Nephron progenitor cell (in vitro differentiated cells): ENCODE measurements around the gene CHIC1.
"Not testable (repeated sequence)": the region's sequence is repeated elsewhere in the genome, so short reads cannot be mapped to it uniquely, and the experiment has no call there.

ENCODE experiments used
- DNase-seq: peaks from one replicate; pipeline ENCODE4 v3.0.0; 2021
- H3K27ac Mint-ChIP-seq: 2 replicates; pipeline ENCODE4 v1.8.0; 2021; ENCODE audit warnings: mild to moderate bottlenecking, moderate library complexity, mixed read lengths
- H3K27me3 Mint-ChIP-seq: 2 replicates; pipeline ENCODE4 v1.8.0; 2021; ENCODE audit warnings: mild to moderate bottlenecking, low read depth, mixed read lengths; ENCODE audit not compliant: poor library complexity
- H3K36me3 Mint-ChIP-seq: 2 replicates; pipeline ENCODE4 v1.8.0; 2021; ENCODE audit warnings: low read depth, mixed read lengths
- H3K4me1 Mint-ChIP-seq: 2 replicates; pipeline ENCODE4 v1.8.0; 2021; ENCODE audit warnings: mixed read lengths
- H3K4me3 Mint-ChIP-seq: 2 replicates; pipeline ENCODE4 v1.8.0; 2021; ENCODE audit warnings: mild to moderate bottlenecking, moderate library complexity, mixed read lengths
- H3K9me3 Mint-ChIP-seq: 2 replicates; pipeline ENCODE4 v1.8.0; 2021; ENCODE audit warnings: mild to moderate bottlenecking, moderate library complexity, mixed read lengths
- TF ChIP-seq, protein P1 (sequence below): fragments of 200-600 bp; sonication (generic); IDR thresholded peaks from 2 replicates; pipeline ENCODE4 v1.5.0; 2021; ENCODE audit warnings: antibody characterized with exemption

Gene CHIC1

DNA sequence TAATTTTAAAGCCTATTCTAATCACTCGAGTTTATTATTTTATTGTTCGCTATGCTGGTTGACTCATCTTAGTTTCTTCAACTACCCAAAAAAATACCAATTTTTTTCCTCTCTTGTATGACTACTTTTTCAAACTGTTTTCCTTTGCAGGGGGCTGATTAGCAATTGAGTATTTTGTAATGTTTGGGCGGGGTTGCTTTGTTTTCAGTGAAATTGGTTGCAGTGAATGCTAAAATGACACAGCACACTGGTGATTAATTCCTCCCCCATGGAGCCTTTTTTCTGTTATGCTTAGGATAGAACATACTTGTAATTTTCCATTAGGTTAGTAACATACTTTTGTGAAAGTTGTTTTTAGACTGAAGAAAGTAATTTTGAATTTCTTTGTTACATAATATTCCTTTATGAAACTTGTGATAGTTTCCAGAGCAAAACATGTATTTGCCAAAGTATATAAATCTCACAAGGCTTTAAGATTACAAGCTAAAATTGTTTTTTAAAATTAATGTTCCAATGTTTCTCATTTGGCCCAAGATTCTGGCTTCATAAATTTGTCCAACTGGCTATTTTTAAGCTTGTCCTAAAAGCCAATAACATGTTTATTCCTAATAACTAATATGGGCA lies 120.4 kb downstream of the CHIC1 start:
- H3K4me1 Mint-ChIP-seq, result no peaks in the 10 kb centered on the region
- H3K9me3 Mint-ChIP-seq, result peaks cover 23% of the 10 kb centered on the region
- TF ChIP-seq, protein P1, sequence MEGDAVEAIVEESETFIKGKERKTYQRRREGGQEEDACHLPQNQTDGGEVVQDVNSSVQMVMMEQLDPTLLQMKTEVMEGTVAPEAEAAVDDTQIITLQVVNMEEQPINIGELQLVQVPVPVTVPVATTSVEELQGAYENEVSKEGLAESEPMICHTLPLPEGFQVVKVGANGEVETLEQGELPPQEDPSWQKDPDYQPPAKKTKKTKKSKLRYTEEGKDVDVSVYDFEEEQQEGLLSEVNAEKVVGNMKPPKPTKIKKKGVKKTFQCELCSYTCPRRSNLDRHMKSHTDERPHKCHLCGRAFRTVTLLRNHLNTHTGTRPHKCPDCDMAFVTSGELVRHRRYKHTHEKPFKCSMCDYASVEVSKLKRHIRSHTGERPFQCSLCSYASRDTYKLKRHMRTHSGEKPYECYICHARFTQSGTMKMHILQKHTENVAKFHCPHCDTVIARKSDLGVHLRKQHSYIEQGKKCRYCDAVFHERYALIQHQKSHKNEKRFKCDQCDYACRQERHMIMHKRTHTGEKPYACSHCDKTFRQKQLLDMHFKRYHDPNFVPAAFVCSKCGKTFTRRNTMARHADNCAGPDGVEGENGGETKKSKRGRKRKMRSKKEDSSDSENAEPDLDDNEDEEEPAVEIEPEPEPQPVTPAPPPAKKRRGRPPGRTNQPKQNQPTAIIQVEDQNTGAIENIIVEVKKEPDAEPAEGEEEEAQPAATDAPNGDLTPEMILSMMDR, result no peak
- no peaks in the 10 kb centered on the region for H3K27me3 Mint-ChIP-seq
- DNase-seq, result no peak
- no peak overlapping the region for H3K27ac Mint-ChIP-seq
- no peak overlapping the region for H3K4me3 Mint-ChIP-seq
- peaks cover 62% of the 10 kb centered on the region for H3K36me3 Mint-ChIP-seq

- H3K36me3 Mint-ChIP-seq, H3K27me3 Mint-ChIP-seq, H3K4me3 Mint-ChIP-seq, H3K4me1 Mint-ChIP-seq, H3K27ac Mint-ChIP-seq, DNase-seq: not testable (repeated sequence)
- peaks cover 47% of the 10 kb centered on the region for H3K9me3 Mint-ChIP-seq
Measured at GRCh38 chrX:73707014-73707413, 144.0 kb downstream of the CHIC1 start.

GRCh38 chrX:73728602-73729001 lies 165.6 kb downstream of the CHIC1 start:
- TF ChIP-seq, protein P1, result no peak
- no peak for DNase-seq
- no peaks in the 10 kb centered on the region for H3K27me3 Mint-ChIP-seq
- H3K27ac Mint-ChIP-seq, result peak overlapping the region; percentile 56
- no peaks in the 10 kb centered on the region for H3K4me1 Mint-ChIP-seq
- no peaks in the 10 kb centered on the region for H3K36me3 Mint-ChIP-seq
- H3K9me3 Mint-ChIP-seq, result peaks cover 18% of the 10 kb centered on the region
- H3K4me3 Mint-ChIP-seq, result no peak overlapping the region
